ENCODE data around the gene PTCD1. TPM values are rescaled to one million over a fixed set of nuclear protein-coding genes. Genes with fewer than 3 reads are reported as not detected.
"Not testable (repeated sequence)": the region's sequence is repeated elsewhere in the genome, so short reads cannot be mapped to it uniquely, and the experiment has no call there.

PTCD1 gene
- total and polyA plus RNA-seq, 9 donors = 3.5 to 8.3 (median 7.3) TPM

DNA sequence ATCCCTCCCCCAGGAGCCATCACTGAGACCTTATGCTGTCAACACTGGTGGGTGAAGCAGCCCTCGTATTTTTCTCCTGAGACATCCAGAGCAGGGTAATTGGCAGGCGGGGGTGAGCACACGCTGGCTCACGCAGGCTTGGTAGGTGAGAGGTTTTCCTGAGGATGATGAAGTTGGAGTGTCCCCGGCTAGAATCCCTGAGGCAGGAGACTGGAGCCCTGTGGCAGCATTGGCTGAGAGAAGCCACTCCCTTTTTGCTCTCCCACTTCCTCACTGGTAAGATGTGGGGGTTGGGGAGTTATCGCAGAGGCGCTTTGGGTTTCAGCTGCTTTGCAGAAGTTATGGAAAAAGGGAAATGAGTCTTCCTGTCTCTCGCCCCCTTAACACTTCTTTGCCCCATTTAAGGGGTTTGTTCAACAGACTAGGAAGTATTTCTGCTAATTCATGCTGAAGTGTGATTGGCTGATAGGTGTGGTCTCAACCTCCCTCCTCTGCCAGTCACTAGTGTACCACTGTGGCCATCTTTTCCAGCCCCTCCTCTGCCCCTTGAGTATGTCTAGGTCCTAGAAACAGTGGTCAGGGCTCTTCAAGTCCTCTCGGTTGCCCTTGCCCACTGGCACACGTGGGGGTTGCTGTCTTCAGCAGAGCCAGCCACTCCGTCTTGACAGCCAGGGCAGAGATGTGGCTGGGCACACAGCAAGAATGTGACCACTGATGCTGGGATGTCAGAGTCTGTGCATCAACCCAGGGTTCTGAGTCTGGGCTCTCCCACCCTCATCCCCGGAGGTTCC, 58.4 kb downstream of the PTCD1 start:
- Histone ChIP-seq H3K4me1 (ENCODE audit: insufficient read depth) (peaks cover 7% of the 10 kb centered on the region), H3K36me3 (no peaks in the 10 kb centered on the region), H3K9me3 (no peaks in the 10 kb centered on the region), H3K4me3 (no peak overlapping the region), H3K27ac (peak overlapping the region; percentile 1 to 50), H3K27me3 (no peaks in the 10 kb centered on the region)
- WGBS, 3 donors = 29 to 40% (median 31%) methylated on average over 12 of the region's 12 CpGs
- DNase-seq = no peak
- intact Hi-C loops (cut with DNase I) = no loop called here
- TF ChIP-seq CTCF (IDR thresholded peaks at IDR 0.05) (no peak), POLR2A (IDR thresholded peaks at IDR 0.05) (no peak), EP300 (IDR thresholded peaks at IDR 0.05) (no peak)

DNA sequence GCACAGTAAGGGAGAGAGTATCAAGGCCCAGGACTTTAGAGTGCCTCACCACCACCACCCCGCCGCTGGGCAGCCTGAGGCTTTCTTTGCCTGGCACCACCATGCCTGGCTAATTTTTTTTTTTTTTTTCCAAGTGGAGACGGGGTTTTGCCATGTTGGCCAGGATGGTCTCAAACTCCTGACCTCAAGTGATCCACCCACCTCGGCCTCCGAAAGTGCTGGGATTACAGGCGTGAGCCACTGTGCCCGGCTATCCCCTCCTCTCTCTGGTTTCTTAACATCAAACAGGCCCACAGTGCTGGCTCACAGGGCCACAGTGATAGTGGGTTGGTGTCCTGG, 58.9 kb downstream of the PTCD1 start:
- H3K9me3 ChIP-seq; DNase-seq; H3K36me3 ChIP-seq; H3K27me3 ChIP-seq; intact Hi-C loops (cut with DNase I); H3K4me1 ChIP-seq (ENCODE audit: insufficient read depth); H3K4me3 ChIP-seq: not testable (repeated sequence)
- WGBS, 3 donors = 50 to 67% (median 61%) methylated on average over 7 of the region's 7 CpGs
- peak overlapping the region; percentile 1 to 50 for H3K27ac ChIP-seq

DNA sequence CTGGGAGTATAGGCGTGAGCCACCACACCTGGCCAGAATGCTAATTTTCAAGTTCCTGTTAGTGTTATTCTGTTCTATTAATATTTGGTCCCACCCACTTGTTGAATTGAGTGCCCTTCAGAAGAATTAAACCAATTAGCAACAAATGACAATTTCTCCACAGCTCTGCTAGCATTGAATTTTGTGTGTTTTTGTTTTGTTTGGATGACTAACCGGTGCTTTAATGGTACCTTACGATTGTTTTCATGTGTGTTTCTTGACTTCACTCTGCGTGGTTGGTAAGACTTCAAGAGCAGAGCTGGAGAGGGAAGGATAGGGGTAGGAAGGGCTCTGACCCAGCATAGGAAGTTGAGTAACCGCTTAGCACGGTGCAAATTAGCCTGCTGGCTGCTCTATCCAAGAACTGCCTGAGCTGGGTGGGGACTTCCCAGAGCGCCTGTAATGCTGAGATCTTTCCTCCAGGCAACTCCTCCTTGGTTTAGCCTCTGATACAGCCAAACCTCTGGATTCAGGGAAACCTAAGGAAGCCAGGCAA, 59.5 kb downstream of the PTCD1 start:
- intact Hi-C loops (cut with DNase I) = no loop called here
- Histone ChIP-seq H3K4me1 (ENCODE audit: insufficient read depth) (peaks cover 7% of the 10 kb centered on the region), H3K4me3 (no peak overlapping the region), H3K9me3 (no peaks in the 10 kb centered on the region), H3K36me3 (no peaks in the 10 kb centered on the region), H3K27me3 (no peaks in the 10 kb centered on the region), H3K27ac (peak overlapping the region; percentile 1 to 50)
- WGBS, 3 donors = 18 to 24% (median 22%) methylated on average over 7 of the region's 7 CpGs
- peak in 2 of 5 donors; percentile 52 to 78 for DNase-seq
- TF ChIP-seq EP300 (IDR thresholded peaks at IDR 0.05) (no peak), POLR2A (IDR thresholded peaks at IDR 0.05) (no peak), CTCF (IDR thresholded peaks at IDR 0.05) (no peak)

DNA sequence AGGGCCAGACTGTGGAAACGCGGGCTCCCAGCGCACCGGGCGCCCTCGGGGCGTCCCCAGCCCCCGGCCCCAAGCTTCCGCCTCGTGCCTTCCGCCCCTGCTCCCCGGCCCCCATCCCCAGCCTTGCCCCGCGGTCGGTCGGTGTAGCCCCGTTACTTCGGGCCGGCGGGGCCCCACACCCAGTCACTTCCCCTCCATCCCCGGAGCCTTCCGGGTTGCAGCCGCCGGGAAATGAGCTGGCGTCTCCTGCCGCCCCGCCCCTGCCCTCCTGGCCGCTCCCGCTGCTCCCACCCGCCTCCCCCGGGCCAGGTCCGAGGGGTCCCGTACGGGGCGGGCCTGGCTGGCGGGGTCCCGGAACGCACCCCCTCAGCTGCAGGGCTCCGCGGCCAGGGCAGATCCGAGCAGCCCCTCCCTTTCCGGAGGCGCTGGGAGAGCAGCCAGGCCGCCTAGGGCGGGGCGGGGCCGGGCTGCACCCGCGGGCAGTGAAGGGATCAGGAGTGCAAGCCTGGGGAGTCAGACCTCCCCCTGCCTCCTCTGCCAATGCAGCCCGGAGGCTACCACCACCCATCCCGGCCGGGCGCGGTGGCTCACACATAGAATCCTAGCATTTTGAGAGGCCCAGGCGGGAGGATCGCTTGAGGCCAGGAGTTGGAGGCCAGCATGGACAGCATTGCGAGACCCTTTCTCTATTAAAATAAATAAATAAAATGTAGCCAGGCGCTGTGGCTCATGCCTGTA, 63.4 kb downstream of the PTCD1 start:
- H3K4me1 ChIP-seq (ENCODE audit: insufficient read depth) = peaks cover 8% of the 10 kb centered on the region

More for the DNA sequence above, 63.4 kb downstream of the PTCD1 start:
- intact Hi-C loops (cut with DNase I) = no loop called here
- TF ChIP-seq POLR2A (IDR thresholded peaks at IDR 0.05) (no peak), EP300 (IDR thresholded peaks at IDR 0.05) (no peak), CTCF (IDR thresholded peaks at IDR 0.05) (no peak)
- DNase-seq = peak; percentile 71 to 84 (median 78)
- Histone ChIP-seq H3K27ac (peak overlapping the region; percentile 30 to 56), H3K36me3 (no peaks in the 10 kb centered on the region), H3K9me3 (no peaks in the 10 kb centered on the region), H3K4me3 (peak overlapping the region; percentile 72), H3K27me3 (no peaks in the 10 kb centered on the region)
- 4 to 7% (median 6%) methylated on average over 47 to 58 of the region's 58 CpGs for WGBS, 3 donors

All from ovary (tissue), 9 donors.